HG03280 (cell line): ENCODE results near the gene MAP1LC3B2.

Source experiments
- ATAC-seq: cut with Tn5 transposase; IDR thresholded peaks from one replicate; pipeline ENCODE4 v1.9.1; 2021; ENCODE audit warnings: mild to moderate bottlenecking, moderate library complexity; ENCODE audit not compliant: unreplicated experiment

MAP1LC3B2 gene

DNA sequence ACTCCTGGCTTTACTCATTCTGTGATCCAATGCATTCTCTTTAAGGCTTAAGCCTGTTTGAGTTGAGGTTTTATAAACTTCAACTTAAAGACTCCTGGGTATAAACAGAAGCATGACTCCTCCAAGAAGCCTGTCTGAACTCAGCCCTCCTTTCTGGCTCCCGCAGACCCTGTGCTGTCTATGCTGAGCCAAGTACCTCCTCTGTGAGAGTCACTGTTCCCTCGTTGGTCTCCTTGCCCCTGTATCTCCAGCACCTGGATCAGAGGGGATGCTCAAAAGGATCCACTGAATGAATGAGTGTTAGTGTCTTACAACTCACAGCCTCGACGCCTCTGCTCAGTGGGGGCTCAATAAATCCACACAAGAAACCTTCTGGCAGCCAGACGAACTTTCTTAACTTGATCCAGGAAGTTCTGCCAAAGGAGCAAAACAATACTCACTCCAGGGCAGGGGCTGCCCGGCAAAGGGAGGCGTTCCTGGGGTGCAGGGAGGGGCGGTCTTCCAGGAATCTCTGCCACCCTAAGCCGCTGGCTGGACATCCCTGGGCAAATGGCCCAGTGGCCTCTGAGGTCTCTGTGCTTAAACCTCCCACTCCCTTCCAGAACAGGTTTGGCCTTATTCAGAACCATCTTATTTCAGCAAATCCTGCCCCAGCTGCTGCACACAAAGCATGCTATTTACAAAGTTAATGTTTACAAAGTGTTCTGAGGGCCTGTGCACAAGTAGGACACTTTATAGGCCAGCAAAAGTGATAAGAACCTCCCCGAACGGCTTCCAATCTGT lies 32.9 kb downstream of the MAP1LC3B2 start:
- ATAC-seq = no peak

DNA sequence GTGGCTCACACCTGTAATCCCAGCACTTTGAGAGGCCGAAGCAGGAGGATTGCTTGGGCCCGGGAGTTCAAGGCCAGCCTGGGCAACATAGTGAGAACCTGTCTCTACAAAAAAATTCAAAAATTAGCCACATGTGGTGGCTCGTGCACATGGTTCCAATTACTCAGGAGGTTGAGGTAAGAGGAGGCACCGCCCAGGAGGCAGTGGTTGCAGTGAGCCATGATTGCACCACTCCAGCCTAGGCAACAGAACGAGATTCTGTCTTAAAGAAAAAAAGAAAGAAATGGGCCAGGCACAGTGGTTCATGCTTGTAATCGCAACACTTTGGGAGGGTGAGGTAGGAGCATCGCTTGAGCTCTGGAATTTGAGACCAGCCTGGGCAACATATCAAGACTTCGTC lies 33.5 kb downstream of the MAP1LC3B2 start:
- no peak for ATAC-seq

DNA sequence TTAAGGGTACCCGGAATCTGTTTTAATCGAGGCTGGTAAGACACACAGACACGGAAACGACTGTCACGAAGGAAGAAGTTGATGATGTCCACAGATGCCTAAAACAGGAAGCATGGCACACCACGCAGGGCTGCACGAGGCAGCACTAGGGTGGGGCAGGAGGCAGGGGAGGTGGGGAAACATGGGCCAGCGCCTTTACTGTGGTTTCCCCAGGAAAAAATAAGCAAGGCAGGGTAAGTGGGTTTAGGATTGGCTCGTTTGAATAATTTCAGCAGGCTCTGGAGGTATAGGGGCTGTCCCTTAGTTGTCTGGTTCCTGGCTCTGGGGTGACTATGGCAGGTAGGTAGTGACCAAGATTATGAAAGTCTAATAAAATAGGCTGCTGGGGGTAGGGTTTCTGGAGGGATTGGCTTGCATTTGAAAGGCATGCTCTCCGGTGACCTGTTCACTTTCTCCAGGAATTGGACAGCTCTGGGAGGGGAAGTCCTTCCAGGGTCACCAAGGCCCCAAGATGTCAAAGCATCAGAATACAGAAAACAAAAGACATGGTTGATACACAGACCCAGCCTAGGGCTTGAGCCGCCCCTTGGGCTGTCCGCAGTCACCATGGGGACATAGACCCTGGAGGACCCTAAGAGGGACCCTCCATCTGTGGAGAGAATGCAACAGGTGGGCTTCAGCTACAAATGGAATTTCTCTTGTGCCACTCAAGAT lies 35.3 kb downstream of the MAP1LC3B2 start:
- ATAC-seq = no peak

DNA sequence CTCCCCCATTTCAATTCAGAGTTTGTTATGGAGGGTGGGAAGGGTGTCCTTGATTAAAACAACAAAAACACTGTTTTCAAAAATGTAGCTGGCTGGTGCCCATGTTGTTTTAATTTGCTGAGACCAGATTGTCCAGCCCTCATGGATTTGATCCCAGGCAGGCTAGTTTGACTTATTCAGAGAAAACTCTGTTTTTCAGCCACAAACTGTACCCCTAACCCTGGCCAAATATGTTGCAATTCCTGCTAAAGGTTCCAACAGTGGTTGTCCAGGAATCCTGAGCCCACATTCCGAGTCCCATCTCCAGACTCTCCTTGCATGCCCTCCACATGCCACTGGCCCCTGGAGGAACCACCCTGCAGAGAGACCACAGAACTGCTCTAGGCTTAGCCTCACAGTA lies 36.0 kb downstream of the MAP1LC3B2 start:
- no peak for ATAC-seq

DNA sequence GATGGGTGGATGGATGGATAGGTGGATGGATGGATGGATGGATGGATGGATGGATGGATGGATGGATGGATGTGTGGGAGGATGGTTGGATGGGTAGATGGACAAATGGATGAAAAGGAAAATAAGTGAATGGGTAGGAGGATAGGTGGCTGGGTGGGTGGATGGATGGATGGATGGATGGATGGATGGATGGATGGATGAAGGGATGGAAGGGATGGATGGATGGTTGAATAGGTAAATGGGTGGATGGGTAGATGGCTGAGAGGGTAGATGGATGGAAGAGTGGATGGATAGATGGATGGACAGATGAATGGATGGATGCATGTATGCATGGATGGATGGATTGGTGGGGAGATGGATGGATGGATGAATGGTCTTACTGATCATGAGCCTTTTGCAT lies 36.5 kb downstream of the MAP1LC3B2 start:
- no peak for ATAC-seq

DNA sequence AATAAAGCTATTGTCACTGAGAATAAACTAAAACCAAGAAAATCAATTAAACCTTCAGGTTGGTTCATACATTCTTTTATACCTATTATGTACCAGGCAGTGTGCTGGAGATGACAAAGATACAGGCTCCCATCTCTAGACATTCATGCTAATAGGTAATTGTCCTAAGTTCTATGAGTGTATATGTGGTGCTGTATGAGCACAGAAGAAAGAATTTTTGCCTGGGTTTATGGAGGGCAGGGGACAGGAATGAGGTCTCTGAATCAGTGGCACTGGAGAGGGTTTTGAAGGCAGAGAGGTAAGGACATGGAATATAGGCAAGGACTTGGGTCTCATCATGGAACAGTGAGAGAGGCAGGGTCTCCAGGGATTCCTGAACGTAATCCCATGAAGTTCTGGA lies 38.7 kb downstream of the MAP1LC3B2 start:
- ATAC-seq = no peak

DNA sequence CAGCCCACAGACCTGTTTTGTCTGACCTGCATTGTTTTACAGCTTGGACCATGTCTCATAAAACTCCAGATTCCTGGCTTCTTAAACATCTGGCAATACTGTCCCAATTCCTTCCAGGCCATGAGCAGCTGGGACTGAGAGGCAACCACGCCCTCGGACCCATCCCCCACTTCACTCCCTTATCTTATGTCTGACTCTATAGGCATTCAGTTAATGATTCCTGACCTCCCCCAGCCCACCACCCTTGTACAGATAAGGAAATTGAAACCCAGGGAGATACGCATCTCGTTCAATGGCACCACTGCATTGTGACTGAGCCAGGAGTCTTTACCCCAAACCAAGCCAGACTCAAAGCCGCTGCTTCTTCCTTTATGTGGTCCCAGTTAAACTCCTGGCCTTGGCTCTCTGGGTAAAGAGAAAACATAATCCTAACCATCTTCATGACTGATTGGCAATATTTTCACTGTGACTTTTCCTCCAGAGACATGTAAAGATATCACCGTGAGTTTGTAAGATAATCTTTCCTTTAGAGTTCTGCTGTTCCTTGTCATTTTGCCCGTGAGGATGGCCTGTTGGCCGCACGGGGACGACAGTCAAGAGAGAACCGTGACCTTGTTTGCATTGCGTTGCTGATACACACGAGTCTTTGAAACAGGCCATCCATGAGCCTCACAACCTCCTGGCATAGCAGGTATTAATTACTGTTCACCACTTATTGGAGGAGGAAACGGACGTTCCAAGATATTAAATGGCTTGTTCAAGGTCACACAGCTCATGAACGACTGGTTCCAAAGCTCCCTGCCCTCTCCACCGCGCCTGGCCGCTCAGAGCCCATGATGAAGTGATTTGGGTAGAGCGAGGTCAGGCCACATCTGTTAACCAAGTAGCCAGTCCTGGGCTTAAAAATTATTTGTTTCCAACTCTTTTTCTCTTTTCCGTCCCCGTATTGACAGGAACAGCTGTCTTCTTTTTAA lies 39.4 kb downstream of the MAP1LC3B2 start:
- no peak for ATAC-seq

DNA sequence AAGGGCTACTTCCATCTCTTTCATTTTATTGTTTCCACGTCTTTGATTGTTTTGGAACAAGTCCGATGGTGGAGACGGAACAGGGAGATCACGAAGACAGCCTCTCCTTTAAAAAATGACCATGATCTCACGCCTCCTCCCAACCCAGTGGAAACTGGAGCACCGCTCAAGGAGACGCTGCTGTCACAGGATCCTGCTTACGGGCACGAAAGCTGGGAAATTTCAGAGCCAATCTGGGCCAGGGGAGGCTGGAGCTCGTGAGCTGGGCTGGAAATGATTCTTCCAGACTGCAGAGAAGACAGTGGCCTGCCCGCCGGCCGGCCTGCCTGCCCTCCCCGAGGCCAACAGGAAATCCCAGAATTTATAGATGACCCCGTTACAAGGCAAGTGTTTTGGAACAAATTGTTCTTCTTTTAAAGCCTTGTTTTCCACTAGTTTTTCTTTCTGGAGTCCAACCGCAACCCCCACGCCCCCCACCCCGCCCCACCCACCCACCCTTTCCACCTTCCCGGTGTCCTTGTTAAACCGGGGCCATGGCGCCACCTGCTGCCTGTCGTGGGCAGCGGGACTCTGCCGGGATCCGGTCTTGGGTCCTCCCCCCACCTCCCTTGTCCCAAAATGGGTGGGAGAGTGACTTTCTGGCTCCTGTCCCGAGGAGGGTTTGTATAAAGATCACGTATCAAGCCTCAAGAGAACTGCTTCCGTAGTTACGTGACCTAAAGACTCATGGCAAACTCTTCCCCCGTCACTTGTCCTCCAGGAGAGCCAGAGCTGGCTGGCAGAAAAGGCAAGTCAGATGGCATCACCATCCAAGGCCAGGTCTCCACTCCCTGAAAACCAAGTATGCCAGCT lies 40.3 kb downstream of the MAP1LC3B2 start:
- ATAC-seq = no peak

DNA sequence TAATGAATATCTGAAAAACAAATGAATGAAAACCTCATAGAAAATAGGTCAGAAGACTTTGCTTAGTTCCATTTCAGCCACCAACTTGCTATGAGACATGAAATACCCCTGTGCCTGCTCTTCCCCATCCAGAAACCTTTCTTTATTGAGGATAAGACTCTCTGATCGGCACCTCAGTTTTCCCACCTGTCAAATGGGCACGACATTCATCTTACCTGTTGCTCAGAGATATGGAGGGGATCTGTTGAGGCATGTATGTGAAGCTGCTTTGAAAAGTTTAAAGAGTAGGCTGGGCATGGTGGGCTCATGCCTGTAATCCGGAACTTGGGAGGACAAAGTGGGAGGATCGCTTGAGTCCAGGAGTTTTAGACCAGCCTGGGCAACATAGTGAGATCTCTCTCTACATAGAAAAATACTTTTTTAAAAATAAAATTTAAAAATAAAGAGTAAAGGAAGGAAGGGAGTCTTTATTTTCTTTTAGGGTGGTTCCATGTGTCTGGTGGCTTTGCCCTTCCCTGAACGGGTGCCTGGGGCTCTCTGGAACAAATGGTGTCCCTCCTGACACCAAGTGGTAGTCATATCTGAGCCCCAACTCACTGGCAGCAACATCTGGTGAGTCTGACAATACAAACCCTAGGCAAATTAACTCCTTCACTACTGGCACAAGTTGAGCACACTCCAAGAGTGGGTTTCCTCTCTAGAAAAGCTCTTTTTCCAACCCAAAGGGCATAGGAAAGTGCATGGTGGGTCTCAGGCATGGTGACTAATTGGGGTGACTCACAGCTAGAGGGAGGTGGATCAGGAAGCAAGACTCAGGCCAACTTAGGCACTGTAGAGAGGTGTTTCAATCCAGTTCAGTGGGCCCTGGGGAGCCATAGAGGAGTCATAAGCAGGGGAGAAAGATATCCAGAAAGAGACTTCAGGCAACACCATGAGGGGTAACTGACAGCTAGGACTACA lies 42.1 kb downstream of the MAP1LC3B2 start:
- no peak for ATAC-seq

DNA sequence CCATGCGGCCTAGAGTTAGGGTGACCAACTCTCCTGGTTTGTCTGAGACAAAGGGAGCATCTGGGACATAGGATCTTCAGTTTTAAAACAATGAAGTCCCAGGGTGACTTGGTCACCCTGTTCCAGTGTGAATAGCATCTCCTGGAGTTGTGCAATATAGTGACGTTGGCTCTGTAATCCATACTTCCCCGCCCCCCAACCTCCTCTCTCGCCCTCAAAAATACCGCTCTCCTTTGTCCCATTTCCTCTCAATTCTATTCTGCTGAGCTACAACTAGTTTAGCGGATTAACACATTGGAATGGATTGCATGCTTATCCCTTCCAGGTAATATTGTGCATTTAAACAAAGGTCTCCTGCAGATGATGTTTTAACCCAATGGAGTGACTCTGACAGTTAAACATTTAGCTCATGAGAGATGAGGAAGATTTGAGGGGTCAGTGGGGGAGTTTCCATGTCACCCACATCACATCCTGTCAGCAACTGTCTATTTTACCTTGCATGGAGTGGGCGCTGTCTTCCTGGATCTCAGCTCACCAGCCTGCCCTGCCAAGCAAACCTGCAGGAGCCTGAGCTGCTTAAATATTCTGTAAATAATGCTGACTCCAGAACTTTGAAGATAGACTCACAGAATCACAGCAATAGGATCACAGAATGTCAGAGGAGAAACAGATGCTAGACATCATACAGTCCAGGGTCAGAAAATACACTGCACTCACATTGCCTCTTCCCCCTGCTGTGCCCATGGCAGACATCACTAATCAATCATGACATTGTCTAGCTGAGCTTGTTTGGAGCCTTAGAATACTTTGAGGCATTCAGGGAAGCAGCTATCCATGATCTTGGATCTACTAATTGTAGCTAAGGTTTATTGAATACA lies 43.0 kb downstream of the MAP1LC3B2 start:
- ATAC-seq = no peak

DNA sequence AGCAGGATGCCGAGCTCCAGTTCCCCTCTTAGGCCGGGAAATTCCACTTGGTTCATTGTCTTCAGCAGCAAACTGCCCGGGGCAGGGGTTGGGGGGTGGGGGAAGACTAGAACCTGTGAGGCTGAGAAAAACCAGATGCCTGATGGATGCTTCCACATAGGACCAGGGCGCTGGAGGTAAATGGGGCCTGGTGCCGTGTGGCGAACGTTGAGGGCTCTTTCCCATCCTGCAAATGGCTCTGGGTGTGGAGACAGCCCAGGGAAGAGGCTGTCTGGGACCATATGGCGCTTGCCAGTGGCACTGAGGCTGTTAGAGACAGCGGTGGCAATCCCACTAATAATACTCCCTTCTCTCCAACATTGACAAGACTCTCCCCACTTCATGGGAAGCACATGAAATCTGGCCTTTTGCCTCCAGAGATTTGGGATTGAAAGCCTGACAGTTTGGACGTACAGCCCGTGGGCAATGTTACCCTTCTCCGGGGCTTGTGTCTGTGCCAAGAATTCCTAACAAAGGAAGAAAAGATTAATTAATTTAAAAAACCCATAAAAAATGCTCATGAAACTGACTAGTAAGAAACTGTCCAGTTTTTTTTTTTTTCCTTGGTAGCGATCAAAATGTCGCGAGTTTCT lies 44.5 kb downstream of the MAP1LC3B2 start:
- no peak for ATAC-seq

DNA sequence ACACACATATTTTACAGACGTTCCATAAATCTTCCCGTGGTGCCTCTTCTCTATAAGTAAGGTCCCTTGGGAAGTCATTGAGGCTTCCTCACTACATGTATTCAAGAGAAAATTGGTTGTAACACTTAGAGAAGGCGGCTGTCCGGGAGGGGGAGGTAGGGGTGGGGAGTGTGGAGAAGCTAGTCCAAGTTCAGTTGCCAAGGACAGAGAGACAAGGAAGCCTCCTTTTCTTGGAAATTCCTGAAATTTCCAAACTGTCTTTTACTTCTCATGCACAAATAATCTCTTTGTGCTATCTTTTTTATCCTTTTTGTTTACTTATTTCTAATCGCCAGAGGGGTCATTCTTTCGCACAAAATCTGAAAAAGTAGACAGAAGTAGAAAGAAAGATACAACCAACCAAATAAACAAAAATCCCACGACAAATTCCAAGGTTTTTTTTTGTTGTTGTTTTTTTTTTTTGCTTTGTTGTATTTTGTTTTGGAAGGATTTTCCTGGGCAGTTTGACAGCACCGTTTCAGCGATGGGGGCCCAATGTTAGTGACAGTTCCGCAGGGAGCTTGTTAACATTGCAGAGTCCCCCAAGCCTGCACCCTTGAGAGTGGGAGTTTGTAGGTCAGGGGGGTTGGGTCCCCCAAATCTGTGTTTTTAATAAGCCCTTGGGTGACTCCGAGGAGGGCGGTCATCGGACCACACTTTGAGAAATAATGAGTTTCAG lies 45.2 kb downstream of the MAP1LC3B2 start:
- ATAC-seq = no peak

DNA sequence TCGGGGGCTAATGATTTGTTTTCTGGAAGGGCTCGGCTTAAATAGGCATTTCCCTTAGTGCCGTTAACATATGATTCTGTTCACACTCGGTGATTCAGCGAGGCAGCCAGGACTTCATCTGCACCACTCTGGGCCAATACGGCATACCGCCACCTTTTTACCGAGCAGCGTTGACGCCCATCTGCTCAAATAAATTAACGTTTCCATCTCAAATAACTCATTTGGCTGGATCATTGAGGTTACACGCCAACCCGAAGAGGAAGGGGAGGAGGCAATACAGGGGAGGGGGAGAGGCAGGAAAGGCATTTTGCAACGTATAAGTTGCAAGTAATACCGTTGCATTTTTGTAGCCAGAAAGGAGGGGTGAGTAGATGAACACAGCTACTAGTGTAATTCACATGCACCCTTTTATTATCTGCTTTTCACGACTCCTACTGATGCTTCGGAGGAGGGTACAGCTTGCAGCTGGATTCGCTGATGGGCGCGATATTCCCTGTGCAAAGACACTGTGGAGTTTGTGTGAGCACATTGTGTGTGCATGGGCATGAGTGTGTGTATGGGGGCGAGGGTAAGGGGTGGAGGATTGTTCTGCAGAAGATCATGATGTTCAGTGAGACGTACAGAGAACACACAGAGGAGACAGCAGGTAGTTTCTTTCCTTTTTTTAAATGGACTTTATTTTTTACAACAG lies 45.9 kb downstream of the MAP1LC3B2 start:
- no peak for ATAC-seq

DNA sequence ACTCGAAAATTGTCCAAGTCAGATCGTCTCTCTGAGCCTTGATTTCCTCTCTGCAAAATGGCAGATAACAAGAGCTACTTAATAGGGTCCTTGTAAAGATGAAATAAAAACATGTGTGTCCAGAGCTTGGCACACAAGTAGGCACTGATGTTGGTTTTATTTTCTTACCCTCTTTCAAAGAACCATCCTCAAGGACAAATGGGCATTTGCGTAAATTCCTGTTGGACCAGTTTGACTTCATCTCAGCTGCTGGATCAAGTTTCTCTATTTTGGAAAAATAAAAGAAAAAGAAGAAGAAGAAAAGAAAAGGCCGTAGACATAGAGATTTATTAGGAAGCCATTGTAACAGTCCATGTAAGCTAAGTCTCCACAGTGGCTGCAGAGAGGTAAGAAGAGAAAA lies 47.2 kb downstream of the MAP1LC3B2 start:
- no peak for ATAC-seq

DNA sequence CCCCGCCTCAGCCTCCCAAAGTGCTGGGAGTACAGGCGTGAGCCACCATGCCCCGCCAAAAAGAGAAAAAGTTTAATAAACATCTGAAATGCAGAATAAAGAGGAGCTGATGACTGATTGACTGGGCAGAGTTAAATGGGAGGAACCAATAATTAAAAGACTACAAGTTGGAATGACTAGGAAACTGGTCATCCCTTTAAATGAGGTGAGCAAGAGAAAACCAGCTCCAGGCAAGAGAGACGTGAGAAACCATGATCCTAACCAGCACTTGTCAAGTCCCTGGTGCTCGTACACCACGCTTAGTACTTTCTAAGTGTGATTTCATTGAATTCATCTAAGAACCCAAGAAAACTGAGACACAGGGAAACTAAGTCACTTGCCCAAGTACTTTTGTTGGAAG lies 47.9 kb downstream of the MAP1LC3B2 start:
- no peak for ATAC-seq

DNA sequence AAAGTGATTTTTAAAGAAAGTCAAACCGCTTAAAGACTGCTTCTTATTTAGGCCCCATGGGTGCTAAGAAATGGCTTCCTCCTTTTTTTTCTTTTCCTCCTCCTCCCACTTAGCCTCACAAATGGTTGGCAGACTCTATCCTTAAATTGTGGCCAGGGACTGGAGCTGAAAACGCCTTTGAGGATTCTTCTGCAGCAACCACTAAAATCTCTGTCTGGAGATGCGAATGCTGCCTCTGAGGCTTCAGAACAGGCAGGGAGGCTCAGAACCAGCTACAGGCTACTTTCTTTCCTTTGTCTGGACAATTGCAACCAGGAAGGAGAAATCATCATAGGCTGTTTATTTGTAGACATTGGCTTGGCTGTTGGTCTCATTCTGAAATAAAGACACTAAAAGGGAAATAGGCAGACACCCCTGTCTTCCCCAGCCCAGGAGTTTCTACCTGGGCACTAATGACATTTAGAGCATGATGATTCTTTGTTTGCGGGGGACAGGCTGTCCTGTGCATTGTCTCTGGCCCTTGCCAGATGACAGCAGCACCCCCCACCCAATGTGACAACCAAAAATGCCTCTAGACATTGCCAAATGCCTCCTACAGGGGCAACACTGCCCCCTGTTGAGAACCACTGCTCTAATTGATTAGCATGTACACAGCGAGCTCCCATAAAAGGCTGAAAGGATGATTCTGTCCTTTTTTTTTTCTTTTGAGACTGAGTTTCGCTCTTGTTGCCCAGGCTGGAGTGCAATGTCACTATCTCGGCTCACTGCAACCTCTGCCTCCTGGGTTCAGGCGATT lies 50.3 kb downstream of the MAP1LC3B2 start:
- ATAC-seq = no peak
